Smooth muscle cell (in vitro differentiated cells): Measurements from ENCODE around the gene ANKRD30B. TPM values are rescaled to one million over a fixed set of nuclear protein-coding genes. Genes with fewer than 3 reads are reported as not detected.
"Not testable (repeated sequence)": the region's sequence is repeated elsewhere in the genome, so short reads cannot be mapped to it uniquely, and the experiment has no call there.

Experiments used
- DNase-seq: peaks from one replicate; lab custom pipeline; 2025; ENCODE audit not compliant: unreplicated experiment; lab: John Stamatoyannopoulos, UW
- H2AFZ ChIP-seq: fragments of 200-600 bp; sonication (generic); 2 replicates; pipeline ENCODE4 v1.6.0; 2016; ENCODE audit warnings: antibody characterized with exemption, low read depth, mild to moderate bottlenecking
- H3F3A ChIP-seq: fragments of 200-600 bp; sonication (generic); 2 replicates; pipeline ENCODE4 v1.6.0; 2017; ENCODE audit warnings: antibody characterized with exemption, low read depth
- H3K27ac ChIP-seq: fragments of 200-600 bp; sonication (generic); 2 replicates; pipeline ENCODE4 v1.5.1; 2016; ENCODE audit warnings: low read depth, mild to moderate bottlenecking
- H3K27me3 ChIP-seq: fragments of 200-600 bp; sonication (generic); 2 replicates; pipeline ENCODE4 v1.6.1; 2016; ENCODE audit warnings: low read depth, mild to moderate bottlenecking
- H3K36me3 ChIP-seq: fragments of 200-600 bp; sonication (generic); 2 replicates; pipeline ENCODE4 v1.5.1; 2016; ENCODE audit warnings: low read depth
- H3K4me1 ChIP-seq: fragments of 200-600 bp; sonication (generic); 2 replicates; pipeline ENCODE4 v1.5.1; 2016; ENCODE audit warnings: low read depth
- H3K4me2 ChIP-seq: fragments of 200-600 bp; sonication (generic); 2 replicates; pipeline ENCODE4 v1.6.0; 2016; ENCODE audit warnings: mild to moderate bottlenecking
- H3K4me3 ChIP-seq: fragments of 200-600 bp; sonication (generic); 2 replicates; pipeline ENCODE4 v1.5.1; 2016; ENCODE audit warnings: mild to moderate bottlenecking
- H3K79me2 ChIP-seq: fragments of 200-600 bp; sonication (generic); 2 replicates; pipeline ENCODE4 v1.6.0; 2016; ENCODE audit warnings: low read depth, mild to moderate bottlenecking
- H3K9ac ChIP-seq: fragments of 200-600 bp; sonication (generic); 2 replicates; pipeline ENCODE4 v1.6.0; 2016; ENCODE audit warnings: low read depth
- H3K9me3 ChIP-seq: fragments of 200-600 bp; sonication (generic); replicated peaks from 2 replicates; pipeline ENCODE4 v1.5.1; 2016; ENCODE audit warnings: low read depth
- H4K20me1 ChIP-seq: fragments of 200-600 bp; sonication (generic); 2 replicates; pipeline ENCODE4 v1.6.0; 2016; ENCODE audit warnings: low read depth
- CTCF ChIP-seq: fragments of 200-600 bp; sonication (generic); IDR thresholded peaks from 2 replicates; pipeline ENCODE4 v1.5.1; 2017; ENCODE audit warnings: borderline replicate concordance, mild to moderate bottlenecking, antibody characterized with exemption; ENCODE audit not compliant: insufficient read depth, poor library complexity, severe bottlenecking
- WGBS: methylation state at CpG from one replicate; pipeline ENCODE4 v1.1.7; 2016; ENCODE audit warnings: low lambda C conversion rate; 5-methylcytosine and 5-hydroxymethylcytosine counted together
- polyA plus RNA-seq: library from polyadenylated mRNA; unstranded; fragments of >200 nt; fragmentation: Nextera tagmentation; extraction: Ambion mirVana; gene quantifications from 2 replicates; pipeline ENCODE4 v1.2.1, GENCODE V29; 2016
- total RNA-seq: library from RNA; depleted of rRNA; stranded (reverse); fragments of >200 nt; gene quantifications from 2 replicates; pipeline ENCODE4 v1.2.3, GENCODE V29; 2014

Gene ANKRD30B
- not detected in 2 replicates for total RNA-seq
- not detected in 2 replicates for polyA plus RNA-seq

GRCh38 chr18:14747513-14748474 lies at the start of gene ANKRD30B:
ANKRD30B (plus strand) TSS chr18:14748172; CDS start chr18:14748420, 248 bp downstream.
- Histone ChIP-seq H3K9ac (no peak within 1 kb of the TSS), H3K9me3 (no peaks in the 10 kb centered on the region), H4K20me1 (no peaks in the 10 kb centered on the region), H3K4me1 (no peaks in the 10 kb centered on the region), H3K27me3 (no peaks in the 10 kb centered on the region), H3K4me2 (no peak within 1 kb of the TSS), H3K36me3 (no peaks in the 10 kb centered on the region), H2AFZ (no peak within 1 kb of the TSS), H3K4me3 (no peak within 1 kb of the TSS), H3F3A (no peaks in the 10 kb centered on the region), H3K79me2 (no peaks in the 10 kb centered on the region), H3K27ac (no peak within 1 kb of the TSS)
- TF ChIP-seq CTCF: no peak
- 93% methylated on average over 75 of the region's 79 CpGs for WGBS
- DNase-seq: no peak

- not testable (repeated sequence) for H3K36me3 ChIP-seq, DNase-seq, H3K79me2 ChIP-seq, H3K4me3 ChIP-seq, H2AFZ ChIP-seq, H3F3A ChIP-seq, H3K27me3 ChIP-seq, H3K9me3 ChIP-seq, H3K4me2 ChIP-seq, H3K9ac ChIP-seq, H3K27ac ChIP-seq, H3K4me1 ChIP-seq, H4K20me1 ChIP-seq
- 60% methylated on average over 7 of the region's 7 CpGs for WGBS
Observed at GRCh38 chr18:14701286-14702040, 46.5 kb upstream of the ANKRD30B start.

- not testable (repeated sequence) for H3F3A ChIP-seq, H3K4me1 ChIP-seq, H3K4me2 ChIP-seq, H3K27me3 ChIP-seq, H3K9ac ChIP-seq, H4K20me1 ChIP-seq, H3K36me3 ChIP-seq, DNase-seq, H3K79me2 ChIP-seq, H3K4me3 ChIP-seq, H2AFZ ChIP-seq, H3K27ac ChIP-seq, H3K9me3 ChIP-seq
- 38% methylated on average over 2 of the region's 2 CpGs for WGBS
Observed at GRCh38 chr18:14709761-14710160, 38.2 kb upstream of the ANKRD30B start.

- not testable (repeated sequence) for H3K9ac ChIP-seq, H3K79me2 ChIP-seq, H4K20me1 ChIP-seq
Observed at GRCh38 chr18:14721569-14721968, 26.4 kb upstream of the ANKRD30B start.

GRCh38 chr18:14739056-14739455 lies 8.9 kb upstream of the ANKRD30B start:
- not testable (repeated sequence) for H3K36me3 ChIP-seq, H3K4me2 ChIP-seq, H3K27ac ChIP-seq, H3K79me2 ChIP-seq, H3F3A ChIP-seq, DNase-seq, H3K27me3 ChIP-seq, H4K20me1 ChIP-seq, H2AFZ ChIP-seq, H3K4me3 ChIP-seq, H3K9me3 ChIP-seq, H3K9ac ChIP-seq, H3K4me1 ChIP-seq
- 30% methylated on average over 1 of the region's 1 CpG for WGBS

More at GRCh38 chr18:14721569-14721968, 26.4 kb upstream of the ANKRD30B start:
- H3K36me3 ChIP-seq, DNase-seq, H2AFZ ChIP-seq, H3F3A ChIP-seq, H3K27ac ChIP-seq, H3K4me1 ChIP-seq, H3K9me3 ChIP-seq, H3K4me3 ChIP-seq, H3K4me2 ChIP-seq, H3K27me3 ChIP-seq: not testable (repeated sequence)
